Esophagus muscularis mucosa (tissue), 2 donors: ENCODE results near the gene TMC1.

Source experiments
- POLR2A ChIP-seq: fragments of 450-650 bp; IDR thresholded peaks from one replicate; pipeline ENCODE4 v1.6.1; 2017; ENCODE audit warnings: antibody characterized with exemption, moderate library complexity, mild to moderate bottlenecking, low read depth
- POLR2AphosphoS5 ChIP-seq, 2 donors: sonication (generic); formaldehyde crosslinking; IDR thresholded peaks; one replicate each; pipeline ENCODE4 v1.6.1; 2017; ENCODE audit warnings: antibody characterized with exemption in 2 of 2

- TF ChIP-seq POLR2A: no peak
- no peak for TF ChIP-seq POLR2AphosphoS5 (IDR thresholded peaks at IDR 0.05)
Measured at GRCh38 chr9:72805238-72805637, 283.8 kb downstream of the TMC1 start.
